Fibroblast of gingiva (primary cell): Measurements from ENCODE around the gene RLN3.
"Not testable (repeated sequence)": the region's sequence is repeated elsewhere in the genome, so short reads cannot be mapped to it uniquely, and the experiment has no call there.

Experiments used
- DNase-seq: peaks from one replicate; pipeline ENCODE4 v3.0.0-alpha.2; 2011; ENCODE audit warnings: low read depth

The RLN3 gene

DNA sequence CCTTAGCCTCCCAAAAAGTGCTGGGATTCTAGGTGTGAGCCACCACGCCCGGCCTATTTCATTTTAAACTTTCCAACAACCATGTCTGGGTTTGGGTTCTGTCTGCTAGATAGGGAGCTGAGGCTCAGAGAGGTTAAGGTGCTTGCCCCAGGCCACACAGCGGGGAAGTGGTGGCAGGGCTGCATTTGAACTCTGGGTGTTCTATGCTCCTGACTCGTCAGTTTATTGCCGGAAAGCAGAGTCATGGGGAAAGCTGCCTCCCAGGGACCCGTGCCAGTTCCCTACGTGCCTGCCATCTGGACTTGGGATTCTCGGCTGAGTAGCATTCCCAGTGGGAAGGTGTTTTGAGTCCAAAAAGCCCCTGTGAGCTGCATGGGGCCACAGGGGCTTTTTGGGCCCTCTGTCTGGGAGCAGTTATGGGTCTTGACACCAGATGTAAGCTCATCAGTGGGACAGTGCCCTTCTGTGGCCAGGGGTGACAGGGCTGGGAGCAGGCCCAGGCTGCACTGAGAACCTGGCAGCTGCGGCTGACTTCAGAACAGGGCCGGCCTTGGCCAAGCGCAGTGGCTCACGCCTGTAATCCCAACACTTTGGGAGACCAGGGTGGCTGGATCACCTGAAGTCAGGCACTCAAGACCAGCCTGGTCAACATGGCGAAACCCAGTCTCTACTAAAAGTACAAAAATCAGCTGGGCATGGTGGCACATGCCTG is 32.8 kb upstream of the RLN3 start:
- peak; percentile 65 for DNase-seq

DNA sequence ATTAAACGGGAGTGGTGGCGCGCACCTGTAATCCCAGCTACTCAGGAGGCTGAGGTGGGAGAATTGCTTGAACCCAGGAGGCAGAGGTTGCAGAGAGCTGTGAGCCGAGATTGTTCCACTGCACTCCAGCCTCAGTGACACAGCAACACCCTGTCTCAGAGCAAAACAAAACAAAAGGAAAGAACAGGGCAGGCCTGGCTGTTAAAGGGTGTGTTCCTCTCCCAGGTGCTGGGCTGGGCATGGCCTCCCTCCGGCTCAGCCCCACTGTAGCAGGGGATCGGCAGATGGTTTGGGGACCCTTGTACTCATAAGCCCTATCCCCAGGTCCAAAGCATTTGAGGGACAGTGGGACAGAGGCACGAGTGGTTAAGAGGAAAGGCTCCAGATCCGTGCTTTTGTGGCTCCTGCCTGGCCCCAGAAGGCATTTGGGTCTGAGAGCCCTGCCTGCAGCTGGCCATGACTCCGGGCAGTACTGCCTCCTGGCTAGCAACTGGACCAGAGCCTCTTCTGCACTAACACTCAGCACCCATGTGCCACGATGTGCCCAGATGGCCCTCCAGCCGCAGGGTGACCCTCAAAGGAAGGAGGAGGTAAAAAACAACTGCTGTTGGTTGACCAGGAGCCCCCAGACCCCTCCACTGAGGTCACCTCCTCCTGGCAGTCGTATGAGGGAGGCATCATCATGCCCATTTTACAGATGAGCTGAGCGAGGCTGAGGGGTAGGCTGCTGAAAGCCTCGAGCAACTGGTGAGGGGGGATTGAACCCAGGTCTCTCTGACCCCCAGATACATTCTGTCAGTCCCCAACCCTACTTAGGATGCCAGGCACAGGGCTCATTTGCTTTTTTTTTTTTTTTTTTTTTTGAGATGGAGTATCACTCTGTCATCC is 31.8 kb upstream of the RLN3 start:
- DNase-seq, result no peak

- no peak for DNase-seq
Measured at GRCh38 chr19:13996928-13997630, 30.9 kb upstream of the RLN3 start.

DNA sequence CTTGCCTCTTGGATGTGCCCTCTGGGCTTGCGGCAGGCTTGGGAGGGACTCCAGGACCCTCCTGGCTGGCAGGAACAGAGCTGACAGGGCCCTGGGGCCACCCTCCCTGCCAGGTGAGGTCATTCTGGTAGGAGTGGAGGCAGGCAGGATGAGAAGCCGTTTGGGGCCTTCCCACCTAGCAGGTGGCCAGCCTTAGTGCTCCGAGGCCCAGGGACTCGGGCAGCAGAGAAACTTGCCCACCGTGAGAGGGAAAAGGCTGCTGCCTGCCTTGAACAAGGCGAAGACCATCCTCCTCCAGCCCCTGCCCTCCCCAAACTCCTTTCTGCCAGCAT is 30.4 kb upstream of the RLN3 start:
- DNase-seq, result no peak

GRCh38 chr19:13998426-13998825 is 29.5 kb upstream of the RLN3 start:
- no peak for DNase-seq

DNA sequence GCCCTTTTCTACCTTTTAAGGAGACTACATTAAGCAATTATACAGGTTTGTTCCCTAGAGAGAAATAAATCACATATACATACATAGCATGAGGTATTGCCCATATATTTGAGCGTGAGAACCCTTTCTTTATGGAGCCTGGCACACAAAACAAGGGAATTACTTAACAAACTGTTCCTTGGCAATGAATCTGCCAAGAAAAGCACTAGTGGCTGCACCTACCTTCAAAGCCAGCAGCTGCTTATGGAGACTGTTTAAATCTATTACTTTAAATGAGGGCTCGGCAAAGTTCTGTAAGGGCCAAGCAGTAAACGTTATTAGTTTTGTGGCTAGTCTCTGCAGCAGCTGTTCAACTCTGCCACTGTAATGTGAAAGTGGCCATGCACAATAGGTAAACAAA is 28.9 kb upstream of the RLN3 start:
- no peak for DNase-seq

DNA sequence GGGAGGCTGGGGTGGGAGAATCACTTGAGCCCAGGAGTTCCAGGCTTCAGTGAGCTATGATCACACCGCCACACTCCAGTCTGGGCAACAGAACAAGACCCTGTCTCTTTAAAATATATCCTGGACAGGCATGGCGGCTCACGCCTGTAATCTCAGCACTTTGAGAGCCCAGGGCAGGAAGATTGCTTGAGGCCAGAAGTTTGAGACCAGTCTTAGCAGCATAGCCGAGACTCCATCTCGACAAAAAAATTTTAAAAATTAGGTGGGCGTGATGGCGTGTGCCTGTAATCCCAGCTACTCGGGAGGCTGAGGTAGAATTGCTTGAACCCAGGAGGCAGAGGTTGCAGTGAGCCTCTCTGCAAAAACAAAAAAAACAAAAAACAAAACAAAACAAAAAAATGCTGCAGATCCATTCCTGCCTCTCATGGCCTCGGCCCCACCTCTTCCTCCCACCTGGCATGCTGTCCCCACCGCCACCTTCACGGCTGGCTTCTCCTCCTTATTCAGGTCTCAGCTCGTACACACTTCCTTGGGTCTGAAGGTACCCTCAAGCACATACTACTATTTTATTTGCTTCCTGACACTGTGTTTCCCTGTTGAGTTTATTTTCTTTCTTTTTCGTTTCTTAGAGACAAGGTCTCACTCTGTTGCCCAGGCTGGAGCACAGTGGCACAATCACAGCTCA is 27.1 kb upstream of the RLN3 start:
- DNase-seq, result no peak

DNA sequence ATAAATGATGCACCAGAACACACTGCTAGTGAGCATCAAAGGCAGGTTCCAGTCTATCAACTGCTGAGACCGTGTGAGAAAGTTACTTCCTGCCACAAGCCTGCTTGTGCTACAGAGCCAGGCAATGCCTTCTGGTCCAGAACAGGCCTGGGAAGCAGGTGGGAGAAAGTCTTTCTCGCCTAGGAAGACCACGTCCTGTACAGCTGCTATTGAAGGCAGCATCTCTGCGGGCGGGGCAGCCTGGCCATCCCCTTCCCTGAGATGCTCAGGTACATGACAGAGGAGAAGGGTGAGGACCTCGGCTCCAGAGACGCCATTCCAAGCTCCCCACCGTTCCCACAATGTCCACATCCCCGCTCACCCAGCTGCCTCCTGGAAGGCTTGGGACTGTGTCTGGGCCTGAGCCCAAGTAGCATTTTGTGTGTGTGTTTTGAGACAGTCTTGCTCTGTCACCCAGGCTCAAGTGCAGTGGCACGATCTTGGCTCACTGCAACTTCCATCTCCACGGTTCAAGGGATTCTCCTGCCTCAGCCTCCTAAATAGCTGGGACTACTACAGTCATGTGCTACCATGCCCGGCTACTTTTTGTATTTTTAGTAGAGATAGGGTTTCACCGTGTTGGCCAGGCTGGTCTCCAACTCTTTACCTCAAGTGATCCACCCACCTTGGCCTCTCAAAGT is 25.2 kb upstream of the RLN3 start:
- no peak for DNase-seq

GRCh38 chr19:14003251-14004055 is 24.5 kb upstream of the RLN3 start:
- no peak for DNase-seq

DNA sequence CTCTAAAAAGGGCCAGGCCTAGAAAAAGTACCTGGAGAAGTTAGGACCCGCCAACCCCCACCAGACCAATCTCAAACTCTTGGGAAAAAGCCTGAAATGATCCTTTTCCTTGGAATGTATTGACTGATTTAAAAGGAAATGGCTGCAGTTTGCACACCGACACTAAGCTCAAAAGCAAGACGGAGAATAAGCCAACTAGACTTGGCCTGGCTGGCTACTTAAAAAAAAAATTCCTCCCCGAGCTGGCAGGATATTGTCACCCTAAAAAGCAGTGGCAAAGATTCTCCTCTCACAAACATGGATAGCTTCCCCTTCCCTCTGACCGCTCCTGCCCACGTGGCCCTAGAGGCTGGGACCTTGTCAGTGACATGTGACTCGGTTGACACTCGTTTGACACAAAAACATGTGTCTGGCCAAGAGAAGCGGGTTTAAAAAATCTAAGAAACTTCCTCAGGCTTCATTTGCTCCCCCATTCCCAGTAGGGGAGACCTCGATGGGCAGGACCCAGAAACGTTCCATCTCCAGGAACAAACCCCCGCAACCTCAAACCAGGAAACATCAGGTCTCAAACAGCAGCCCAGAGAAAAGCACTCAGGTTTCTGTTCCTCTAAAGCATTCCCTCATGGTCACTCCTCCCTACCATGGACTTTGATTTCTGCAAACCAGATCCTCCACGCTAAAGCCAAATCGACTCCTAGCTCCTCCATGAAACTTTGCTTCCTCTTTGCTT is 23.2 kb upstream of the RLN3 start:
- DNase-seq, result no peak

DNA sequence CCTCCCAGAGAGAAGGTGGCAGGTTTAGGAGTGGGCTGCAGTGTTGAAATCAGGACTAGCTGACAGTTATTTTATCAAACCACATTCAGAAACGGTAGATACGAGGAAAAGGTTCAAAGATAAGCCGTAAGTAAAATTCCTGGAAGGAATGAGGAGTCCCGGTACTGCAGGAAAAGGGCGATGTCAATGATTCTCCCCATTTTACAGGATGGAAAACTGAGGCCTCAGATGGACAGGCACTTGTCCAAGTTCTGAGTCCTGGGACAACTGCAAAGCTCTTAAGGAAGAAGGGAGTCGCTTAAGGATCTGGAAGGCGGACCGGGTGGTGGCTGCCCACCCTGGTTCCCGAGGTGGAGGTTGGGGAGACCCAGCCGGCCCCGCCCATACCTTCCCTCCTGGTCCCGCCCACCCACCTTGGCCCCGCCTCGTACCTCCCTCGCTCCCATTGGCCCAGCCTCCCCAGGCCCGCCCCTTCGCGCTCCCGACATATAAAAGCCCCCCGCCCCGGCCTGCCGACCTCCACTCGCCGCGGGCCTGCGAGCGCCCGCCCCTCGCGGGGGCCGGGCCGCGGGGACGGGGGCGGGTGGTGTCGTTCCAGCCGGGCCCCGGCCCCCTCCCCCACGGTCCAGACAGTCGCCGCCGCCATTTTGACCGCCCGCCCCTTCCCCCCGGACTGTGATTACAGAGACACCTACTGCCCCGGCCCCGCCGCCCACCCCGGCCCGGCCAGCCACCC is 22.4 kb upstream of the RLN3 start:
- peak; percentile 86 for DNase-seq

DNA sequence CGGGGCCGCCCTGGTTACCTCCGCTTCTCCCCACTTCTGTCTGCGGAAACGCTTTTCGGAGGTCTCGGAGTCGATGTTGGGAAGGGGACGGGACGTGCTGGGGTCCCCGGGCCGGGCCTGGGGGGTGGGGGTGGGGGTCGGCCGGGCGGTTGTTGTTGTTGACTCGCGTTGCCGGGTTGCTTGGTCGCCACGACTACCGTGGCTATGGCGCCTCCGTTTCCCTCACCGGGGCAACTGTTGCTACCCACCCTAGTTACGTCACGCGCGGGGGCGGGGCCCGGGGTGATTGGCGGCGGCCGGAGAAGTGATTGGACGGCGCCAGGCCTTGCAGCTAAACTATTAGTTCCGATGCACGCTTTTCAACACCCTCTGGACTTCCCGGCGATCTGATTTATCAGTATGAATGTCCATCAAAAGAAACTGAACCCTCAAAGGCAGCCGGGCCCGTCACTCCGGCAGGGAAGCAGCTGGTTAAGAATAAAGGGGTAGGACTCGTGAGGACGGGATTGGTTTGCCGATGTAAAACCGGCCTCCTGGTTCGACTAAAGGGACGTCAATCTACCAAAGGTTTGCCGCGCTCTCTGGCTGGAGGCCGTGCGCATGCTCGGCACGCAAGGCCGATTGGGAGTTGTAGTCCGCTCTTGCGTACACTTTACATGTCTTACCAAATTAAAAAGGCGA is 21.7 kb upstream of the RLN3 start, which contains the start of gene RFX1:
TSS of gene RFX1 (minus strand) at position 236 of the 681 bp plus-strand sequence. CDS start 12,477 bp downstream, outside the sequence.
- peak; percentile 100 for DNase-seq

DNA sequence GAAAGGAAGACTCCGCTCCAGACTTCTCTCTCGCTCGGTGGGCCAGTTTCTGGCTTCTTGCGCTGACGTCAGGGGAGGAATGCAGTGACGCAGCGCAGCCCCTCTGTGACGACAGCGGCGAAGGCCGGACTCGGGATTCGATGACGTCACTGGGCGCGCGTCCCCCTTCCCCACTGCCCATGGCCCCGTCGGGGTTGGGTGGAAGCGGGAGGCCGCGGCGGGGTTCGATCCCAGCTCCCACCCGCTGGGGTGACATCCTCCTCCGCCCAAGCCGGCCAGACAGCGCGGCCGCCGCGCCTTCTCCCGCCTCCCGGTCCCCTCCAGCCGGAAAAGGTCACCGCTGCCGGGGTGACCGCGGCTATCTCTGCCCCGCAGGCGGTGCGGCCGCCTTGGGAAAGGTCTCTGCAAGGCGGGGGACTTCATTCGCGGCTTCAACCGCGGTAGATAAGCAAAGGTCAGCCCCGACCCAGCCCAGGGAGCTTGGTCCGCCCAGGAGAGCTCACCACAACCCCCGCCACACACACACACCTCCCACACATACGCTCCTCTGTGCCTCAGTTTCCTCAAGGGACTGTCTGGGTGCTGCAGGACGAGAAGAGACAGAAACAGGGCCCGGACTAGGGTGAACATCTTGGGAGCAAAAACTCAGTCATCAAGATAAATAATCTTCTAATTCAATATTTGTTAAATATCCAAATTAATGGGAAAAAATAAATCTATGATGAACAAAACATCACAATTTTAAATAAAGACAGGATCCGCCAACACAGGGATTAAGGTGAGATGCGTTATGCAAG is 21.0 kb upstream of the RLN3 start:
- DNase-seq, result no peak

DNA sequence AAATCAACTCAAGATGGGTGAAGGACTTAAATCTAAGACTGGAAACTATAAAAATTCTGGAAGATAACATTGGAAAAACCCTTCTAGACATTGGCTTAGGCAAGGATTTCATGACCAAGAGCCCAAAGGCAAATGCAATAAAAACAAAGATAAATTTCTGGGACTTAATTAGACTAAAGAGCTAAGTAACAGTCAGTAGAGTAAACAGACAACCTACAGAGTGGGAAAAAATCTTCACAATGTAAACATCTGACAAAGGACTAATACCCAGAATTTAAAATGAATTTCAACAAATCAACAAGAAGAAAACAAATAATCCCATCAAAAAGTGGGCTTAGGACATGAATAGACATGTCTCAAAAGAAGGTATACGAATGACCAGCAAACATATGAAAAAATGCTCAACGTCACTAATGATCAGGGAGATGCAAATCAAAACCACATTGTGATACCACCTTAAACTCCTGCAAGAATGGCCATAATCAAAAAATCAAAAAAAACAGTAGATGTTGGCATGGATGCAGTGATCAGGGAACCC is 15.5 kb upstream of the RLN3 start:
- no peak for DNase-seq

DNA sequence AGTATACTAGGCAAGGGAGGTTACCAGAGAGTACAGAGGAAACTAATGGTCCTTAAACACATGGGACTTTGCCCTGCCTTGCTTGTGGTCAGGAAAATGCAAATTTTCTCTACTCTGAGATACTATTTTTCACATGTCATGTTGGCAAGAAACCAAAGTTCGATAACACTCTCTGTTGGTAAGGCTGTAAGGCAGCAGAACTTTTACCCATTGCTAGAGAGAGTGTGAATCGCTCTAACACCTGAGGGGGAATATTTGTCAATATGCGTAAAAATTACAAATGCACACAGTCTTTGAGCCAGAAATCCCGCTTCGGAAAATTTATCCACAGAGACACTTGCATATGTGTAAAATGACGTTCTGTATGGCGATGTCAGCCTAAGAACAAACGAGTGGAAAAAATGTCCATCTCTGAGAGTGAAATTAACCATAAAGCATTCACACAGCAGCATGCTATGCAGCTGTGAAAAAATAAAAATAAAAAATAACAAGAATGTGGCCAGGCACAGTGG is 12.4 kb upstream of the RLN3 start:
- no peak for DNase-seq

DNA sequence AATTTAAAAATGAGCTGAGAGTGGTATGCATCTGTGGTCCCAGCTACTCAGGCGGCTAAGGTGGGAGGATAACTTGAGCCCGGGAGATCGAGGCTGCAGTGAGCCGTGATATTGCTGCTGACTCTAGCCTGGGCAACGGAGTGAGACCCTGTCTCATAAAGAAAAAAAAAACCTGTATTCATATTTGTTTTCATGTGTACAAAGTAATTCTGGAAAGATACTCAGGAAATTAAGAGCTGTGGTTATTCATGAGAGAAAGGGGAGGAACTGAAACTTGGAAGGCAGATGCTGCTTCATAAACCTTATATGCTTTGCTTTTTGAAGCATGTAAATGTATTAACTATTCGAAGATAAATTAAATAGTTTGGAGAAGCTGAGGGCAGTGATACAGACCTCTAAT is 8.8 kb upstream of the RLN3 start:
- no peak for DNase-seq

DNA sequence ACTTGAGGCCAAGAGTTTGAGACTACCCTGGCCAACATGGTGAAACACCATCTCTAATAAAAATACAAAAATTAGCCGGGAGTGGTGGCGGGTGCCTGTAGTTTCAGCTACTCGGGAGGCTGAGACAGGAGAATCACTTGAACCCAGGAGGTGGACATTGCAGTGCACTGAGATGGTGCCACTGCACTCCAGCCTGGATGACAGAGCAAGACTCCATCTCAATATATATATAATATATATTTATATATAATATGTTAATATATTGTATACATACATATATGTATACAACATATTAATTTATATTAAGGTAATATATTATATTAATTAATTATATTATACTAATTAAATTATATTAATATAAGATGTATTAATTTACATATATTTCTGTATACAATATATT is 8.2 kb upstream of the RLN3 start:
- DNase-seq, result not testable (repeated sequence)
